Measurements from ENCODE around the gene RGS4.
A peak's percentile ranks its signal among the peaks of the same experiment; 100 is the strongest.

The RGS4 gene

GRCh38 chr1:163066686-163067085 is 2.5 kb upstream of the RGS4 start:
- H3K4me3 ChIP-seq (ENCODE audit: low read length in 2 of 2) = no peak overlapping the region
- no peak overlapping the region for H3K27ac ChIP-seq (ENCODE audit: low read depth in 2 of 2, low read length in 2 of 2)
- no peaks in the 10 kb centered on the region for H3K9me3 ChIP-seq (ENCODE audit: control insufficient read depth in 2 of 2, low read length in 2 of 2)
- no peak overlapping the region for H3K9ac ChIP-seq (ENCODE audit: low read depth in 1 of 2, low read length in 2 of 2)
- no peaks in the 10 kb centered on the region for H3K4me1 ChIP-seq (ENCODE audit: control insufficient read depth in 2 of 2, insufficient read depth in 2 of 2, low read length in 2 of 2)
- peaks cover 0 to 6% of the 10 kb centered on the region in 2 donors for H3K27me3 ChIP-seq (ENCODE audit: control insufficient read depth in 2 of 2, insufficient read depth in 2 of 2, low read length in 2 of 2)
- H3K36me3 ChIP-seq (ENCODE audit: control insufficient read depth in 2 of 2, insufficient read depth in 2 of 2, low read length in 2 of 2) = no peaks in the 10 kb centered on the region

- no peak overlapping the region for H3K27ac ChIP-seq (ENCODE audit: low read depth in 2 of 2, low read length in 2 of 2)
- no peak overlapping the region for H3K9ac ChIP-seq (ENCODE audit: low read depth in 1 of 2, low read length in 2 of 2)
- no peaks in the 10 kb centered on the region for H3K4me1 ChIP-seq (ENCODE audit: control insufficient read depth in 2 of 2, insufficient read depth in 2 of 2, low read length in 2 of 2)
- H3K27me3 ChIP-seq (ENCODE audit: control insufficient read depth in 2 of 2, insufficient read depth in 2 of 2, low read length in 2 of 2) = peaks cover 0 to 6% of the 10 kb centered on the region in 2 donors
- no peaks in the 10 kb centered on the region for H3K9me3 ChIP-seq (ENCODE audit: control insufficient read depth in 2 of 2, low read length in 2 of 2)
- no peaks in the 10 kb centered on the region for H3K36me3 ChIP-seq (ENCODE audit: control insufficient read depth in 2 of 2, insufficient read depth in 2 of 2, low read length in 2 of 2)
- no peak overlapping the region for H3K4me3 ChIP-seq (ENCODE audit: low read length in 2 of 2)
Observed at GRCh38 chr1:163068716-163069115, 445 bp upstream of the RGS4 start.

GRCh38 chr1:163069655-163070277 is 605 bp downstream of the RGS4 start:
- Histone ChIP-seq H3K9me3 (ENCODE audit: control insufficient read depth in 2 of 2, low read length in 2 of 2) (no peaks in the 10 kb centered on the region), H3K9ac (ENCODE audit: low read depth in 1 of 2, low read length in 2 of 2) (no peak overlapping the region), H3K36me3 (ENCODE audit: control insufficient read depth in 2 of 2, insufficient read depth in 2 of 2, low read length in 2 of 2) (no peaks in the 10 kb centered on the region), H3K4me3 (ENCODE audit: low read length in 2 of 2) (peak overlapping the region in 1 of 2 donors; percentile 49), H3K27me3 (ENCODE audit: control insufficient read depth in 2 of 2, insufficient read depth in 2 of 2, low read length in 2 of 2) (peaks cover 0 to 6% of the 10 kb centered on the region in 2 donors), H3K4me1 (ENCODE audit: control insufficient read depth in 2 of 2, insufficient read depth in 2 of 2, low read length in 2 of 2) (no peaks in the 10 kb centered on the region), H3K27ac (ENCODE audit: low read depth in 2 of 2, low read length in 2 of 2) (no peak overlapping the region)

- Histone ChIP-seq H3K36me3 (ENCODE audit: control insufficient read depth in 2 of 2, insufficient read depth in 2 of 2, low read length in 2 of 2) (no peaks in the 10 kb centered on the region), H3K4me1 (ENCODE audit: control insufficient read depth in 2 of 2, insufficient read depth in 2 of 2, low read length in 2 of 2) (no peaks in the 10 kb centered on the region), H3K27me3 (ENCODE audit: control insufficient read depth in 2 of 2, insufficient read depth in 2 of 2, low read length in 2 of 2) (peaks cover 0 to 6% of the 10 kb centered on the region in 2 donors), H3K27ac (ENCODE audit: low read depth in 2 of 2, low read length in 2 of 2) (no peak overlapping the region), H3K9ac (ENCODE audit: low read depth in 1 of 2, low read length in 2 of 2) (no peak overlapping the region), H3K9me3 (ENCODE audit: control insufficient read depth in 2 of 2, low read length in 2 of 2) (no peaks in the 10 kb centered on the region), H3K4me3 (ENCODE audit: low read length in 2 of 2) (no peak overlapping the region)
Observed at GRCh38 chr1:163071405-163072255, 2.5 kb downstream of the RGS4 start.

GRCh38 chr1:163072658-163073057 is 3.5 kb downstream of the RGS4 start:
- H3K9ac ChIP-seq (ENCODE audit: low read depth in 1 of 2, low read length in 2 of 2) = no peak overlapping the region
- H3K36me3 ChIP-seq (ENCODE audit: control insufficient read depth in 2 of 2, insufficient read depth in 2 of 2, low read length in 2 of 2) = no peaks in the 10 kb centered on the region
- no peaks in the 10 kb centered on the region for H3K4me1 ChIP-seq (ENCODE audit: control insufficient read depth in 2 of 2, insufficient read depth in 2 of 2, low read length in 2 of 2)
- no peaks in the 10 kb centered on the region for H3K9me3 ChIP-seq (ENCODE audit: control insufficient read depth in 2 of 2, low read length in 2 of 2)
- no peak overlapping the region for H3K4me3 ChIP-seq (ENCODE audit: low read length in 2 of 2)
- H3K27me3 ChIP-seq (ENCODE audit: control insufficient read depth in 2 of 2, insufficient read depth in 2 of 2, low read length in 2 of 2) = peaks cover 0 to 6% of the 10 kb centered on the region in 2 donors
- no peak overlapping the region for H3K27ac ChIP-seq (ENCODE audit: low read depth in 2 of 2, low read length in 2 of 2)

- Histone ChIP-seq H3K9me3 (ENCODE audit: control insufficient read depth in 2 of 2, low read length in 2 of 2) (no peaks in the 10 kb centered on the region), H3K4me1 (ENCODE audit: control insufficient read depth in 2 of 2, insufficient read depth in 2 of 2, low read length in 2 of 2) (no peaks in the 10 kb centered on the region), H3K27ac (ENCODE audit: low read depth in 2 of 2, low read length in 2 of 2) (no peak overlapping the region), H3K27me3 (ENCODE audit: control insufficient read depth in 2 of 2, insufficient read depth in 2 of 2, low read length in 2 of 2) (peaks cover 0 to 6% of the 10 kb centered on the region in 2 donors), H3K4me3 (ENCODE audit: low read length in 2 of 2) (no peak overlapping the region), H3K9ac (ENCODE audit: low read depth in 1 of 2, low read length in 2 of 2) (no peak overlapping the region), H3K36me3 (ENCODE audit: control insufficient read depth in 2 of 2, insufficient read depth in 2 of 2, low read length in 2 of 2) (no peaks in the 10 kb centered on the region)
Observed at GRCh38 chr1:163074004-163074403, 4.8 kb downstream of the RGS4 start.

- Histone ChIP-seq H3K27ac (ENCODE audit: low read depth in 2 of 2, low read length in 2 of 2) (no peak overlapping the region), H3K36me3 (ENCODE audit: control insufficient read depth in 2 of 2, insufficient read depth in 2 of 2, low read length in 2 of 2) (no peaks in the 10 kb centered on the region), H3K9me3 (ENCODE audit: control insufficient read depth in 2 of 2, low read length in 2 of 2) (no peaks in the 10 kb centered on the region), H3K9ac (ENCODE audit: low read depth in 1 of 2, low read length in 2 of 2) (no peak overlapping the region), H3K4me3 (ENCODE audit: low read length in 2 of 2) (no peak overlapping the region), H3K4me1 (ENCODE audit: control insufficient read depth in 2 of 2, insufficient read depth in 2 of 2, low read length in 2 of 2) (no peaks in the 10 kb centered on the region), H3K27me3 (ENCODE audit: control insufficient read depth in 2 of 2, insufficient read depth in 2 of 2, low read length in 2 of 2) (no peaks in the 10 kb centered on the region)
Observed at GRCh38 chr1:163074716-163075284, 5.6 kb downstream of the RGS4 start.

- Histone ChIP-seq H3K4me3 (ENCODE audit: low read length in 2 of 2) (no peak overlapping the region), H3K27me3 (ENCODE audit: control insufficient read depth in 2 of 2, insufficient read depth in 2 of 2, low read length in 2 of 2) (no peaks in the 10 kb centered on the region), H3K9me3 (ENCODE audit: control insufficient read depth in 2 of 2, low read length in 2 of 2) (no peaks in the 10 kb centered on the region), H3K4me1 (ENCODE audit: control insufficient read depth in 2 of 2, insufficient read depth in 2 of 2, low read length in 2 of 2) (no peaks in the 10 kb centered on the region), H3K9ac (ENCODE audit: low read depth in 1 of 2, low read length in 2 of 2) (no peak overlapping the region), H3K36me3 (ENCODE audit: control insufficient read depth in 2 of 2, insufficient read depth in 2 of 2, low read length in 2 of 2) (no peaks in the 10 kb centered on the region), H3K27ac (ENCODE audit: low read depth in 2 of 2, low read length in 2 of 2) (no peak overlapping the region)
Observed at GRCh38 chr1:163076044-163076443, 6.9 kb downstream of the RGS4 start.

- no peak overlapping the region for H3K27ac ChIP-seq (ENCODE audit: low read depth in 2 of 2, low read length in 2 of 2)
- H3K9ac ChIP-seq (ENCODE audit: low read depth in 1 of 2, low read length in 2 of 2) = no peak overlapping the region
- H3K4me1 ChIP-seq (ENCODE audit: control insufficient read depth in 2 of 2, insufficient read depth in 2 of 2, low read length in 2 of 2) = no peaks in the 10 kb centered on the region
- H3K27me3 ChIP-seq (ENCODE audit: control insufficient read depth in 2 of 2, insufficient read depth in 2 of 2, low read length in 2 of 2) = no peaks in the 10 kb centered on the region
- no peaks in the 10 kb centered on the region for H3K9me3 ChIP-seq (ENCODE audit: control insufficient read depth in 2 of 2, low read length in 2 of 2)
- no peak overlapping the region for H3K4me3 ChIP-seq (ENCODE audit: low read length in 2 of 2)
- H3K36me3 ChIP-seq (ENCODE audit: control insufficient read depth in 2 of 2, insufficient read depth in 2 of 2, low read length in 2 of 2) = no peaks in the 10 kb centered on the region
Observed at GRCh38 chr1:163076446-163076845, 7.3 kb downstream of the RGS4 start.

All from mucosa of rectum (tissue), 2 donors.